Raji (cell line): Measurements from ENCODE around the gene RNF130.

ENCODE experiments used
- POLR2A ChIP-seq: IDR thresholded peaks from 2 replicates; pipeline ENCODE4 v1.6.1; 2011; ENCODE audit warnings: low read depth, low read length, control low read depth; ENCODE audit not compliant: insufficient read depth

The RNF130 gene, protein sequence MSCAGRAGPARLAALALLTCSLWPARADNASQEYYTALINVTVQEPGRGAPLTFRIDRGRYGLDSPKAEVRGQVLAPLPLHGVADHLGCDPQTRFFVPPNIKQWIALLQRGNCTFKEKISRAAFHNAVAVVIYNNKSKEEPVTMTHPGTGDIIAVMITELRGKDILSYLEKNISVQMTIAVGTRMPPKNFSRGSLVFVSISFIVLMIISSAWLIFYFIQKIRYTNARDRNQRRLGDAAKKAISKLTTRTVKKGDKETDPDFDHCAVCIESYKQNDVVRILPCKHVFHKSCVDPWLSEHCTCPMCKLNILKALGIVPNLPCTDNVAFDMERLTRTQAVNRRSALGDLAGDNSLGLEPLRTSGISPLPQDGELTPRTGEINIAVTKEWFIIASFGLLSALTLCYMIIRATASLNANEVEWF

GRCh38 chr5:180071531-180072255, at the start of gene RNF130:
TSS of gene RNF130 (minus strand) at chr5:180071759. CDS start at chr5:180071702, 57 bp downstream.
- no peak for TF ChIP-seq POLR2A

DNA sequence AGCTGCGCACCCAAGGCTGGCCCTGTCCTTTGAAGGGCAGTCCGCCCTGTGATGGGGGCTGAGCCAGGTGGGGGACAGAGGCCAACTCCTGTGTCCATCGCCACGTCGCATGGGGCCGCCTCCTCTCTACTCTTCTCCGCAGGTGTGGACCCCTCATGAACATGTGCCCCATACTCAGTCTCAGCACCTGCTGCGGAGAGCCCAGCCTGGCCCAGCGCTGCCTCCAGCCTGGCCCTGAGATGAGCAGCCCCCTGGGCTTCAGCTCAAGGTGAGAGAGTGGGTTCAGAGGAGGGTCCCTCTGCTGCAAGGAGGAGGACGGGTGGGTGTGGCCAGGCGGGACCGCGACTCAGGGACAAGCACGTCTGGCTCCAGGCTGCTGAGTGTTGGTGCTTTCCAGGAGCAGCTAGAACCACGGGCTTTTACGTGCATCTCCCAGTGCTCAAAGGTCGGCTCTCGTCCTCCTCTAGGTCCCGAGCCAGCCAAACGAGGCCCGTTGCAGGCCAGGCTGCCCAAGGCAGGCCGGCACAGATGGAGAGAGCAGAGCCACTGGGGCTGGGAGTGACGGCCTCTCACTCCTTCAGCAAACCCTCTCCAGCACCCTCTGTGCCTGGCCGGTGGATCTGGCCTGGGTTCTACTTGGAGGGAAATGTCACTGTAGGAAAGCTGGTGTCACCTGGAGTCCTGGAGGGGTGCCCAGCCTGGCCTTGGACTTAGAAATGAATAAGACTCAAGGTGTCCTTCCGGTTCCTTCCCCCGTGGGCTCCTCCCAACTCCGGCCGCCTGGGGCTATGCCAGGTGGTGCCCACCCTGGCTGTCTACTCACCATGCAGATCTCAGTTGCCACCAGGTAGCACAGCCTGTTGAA, 48.9 kb upstream of the RNF130 start:
- no peak for TF ChIP-seq POLR2A

DNA sequence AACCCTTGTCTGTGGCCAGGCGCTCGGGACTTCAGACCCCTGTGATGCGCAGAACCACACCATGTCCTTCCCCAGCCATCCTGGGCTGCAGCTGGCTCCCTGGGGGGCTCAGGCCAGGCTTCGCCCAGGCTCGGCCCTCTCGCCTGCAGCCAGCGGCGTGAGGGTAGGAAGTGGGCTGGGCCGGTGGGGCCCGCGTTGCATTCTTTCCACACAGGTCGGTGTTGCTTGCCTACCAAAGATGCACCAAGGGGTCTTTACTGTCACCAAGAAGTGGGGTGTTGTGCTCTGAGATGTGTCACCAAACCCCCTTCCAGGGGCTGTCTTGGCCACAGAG, 48.3 kb upstream of the RNF130 start:
- TF ChIP-seq POLR2A, result no peak

DNA sequence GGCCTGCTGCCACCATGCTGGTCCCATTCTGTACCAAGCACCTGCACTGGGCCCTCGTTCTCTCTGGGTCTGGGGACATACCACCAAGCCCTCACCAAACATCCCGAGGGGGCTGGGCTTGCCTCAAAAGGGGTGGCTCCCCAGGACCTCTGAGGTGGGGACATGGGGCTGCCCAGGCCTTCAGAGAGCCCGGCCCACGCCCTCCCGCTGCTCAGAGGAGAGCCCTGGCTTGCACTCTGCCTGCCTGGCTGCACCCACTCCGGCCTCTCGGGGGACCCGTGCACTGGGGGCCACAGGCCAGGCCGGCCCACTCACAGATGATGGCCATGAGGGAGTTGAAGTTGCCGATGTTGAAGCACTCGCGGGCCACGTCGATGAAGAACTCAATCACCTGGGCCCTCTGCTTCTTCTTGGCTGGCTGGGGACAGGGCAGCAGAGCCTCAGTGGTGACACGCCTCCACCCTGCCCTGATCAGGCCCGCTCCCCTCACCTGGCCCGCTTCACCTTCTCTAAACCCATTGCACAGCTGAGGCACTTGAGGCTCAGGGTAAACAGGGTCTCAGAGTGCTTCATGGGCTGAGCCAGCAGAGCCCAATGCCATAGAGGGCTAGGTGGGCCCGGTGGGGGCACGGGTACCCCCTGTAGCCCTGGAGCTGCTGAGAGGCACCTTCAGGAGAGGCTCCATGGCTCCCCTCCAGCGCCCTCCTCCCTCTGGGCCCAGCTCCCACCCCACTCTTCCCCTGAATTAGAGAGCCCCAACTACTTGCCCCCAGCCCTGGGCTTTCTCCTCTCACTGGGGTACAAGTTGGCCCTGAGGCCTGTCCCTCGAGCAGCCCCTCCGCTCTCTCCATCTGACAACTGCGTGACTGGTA, 47.7 kb upstream of the RNF130 start:
- no peak for TF ChIP-seq POLR2A

- TF ChIP-seq POLR2A, result no peak
Observed at GRCh38 chr5:180118391-180118791, 46.8 kb upstream of the RNF130 start.

DNA sequence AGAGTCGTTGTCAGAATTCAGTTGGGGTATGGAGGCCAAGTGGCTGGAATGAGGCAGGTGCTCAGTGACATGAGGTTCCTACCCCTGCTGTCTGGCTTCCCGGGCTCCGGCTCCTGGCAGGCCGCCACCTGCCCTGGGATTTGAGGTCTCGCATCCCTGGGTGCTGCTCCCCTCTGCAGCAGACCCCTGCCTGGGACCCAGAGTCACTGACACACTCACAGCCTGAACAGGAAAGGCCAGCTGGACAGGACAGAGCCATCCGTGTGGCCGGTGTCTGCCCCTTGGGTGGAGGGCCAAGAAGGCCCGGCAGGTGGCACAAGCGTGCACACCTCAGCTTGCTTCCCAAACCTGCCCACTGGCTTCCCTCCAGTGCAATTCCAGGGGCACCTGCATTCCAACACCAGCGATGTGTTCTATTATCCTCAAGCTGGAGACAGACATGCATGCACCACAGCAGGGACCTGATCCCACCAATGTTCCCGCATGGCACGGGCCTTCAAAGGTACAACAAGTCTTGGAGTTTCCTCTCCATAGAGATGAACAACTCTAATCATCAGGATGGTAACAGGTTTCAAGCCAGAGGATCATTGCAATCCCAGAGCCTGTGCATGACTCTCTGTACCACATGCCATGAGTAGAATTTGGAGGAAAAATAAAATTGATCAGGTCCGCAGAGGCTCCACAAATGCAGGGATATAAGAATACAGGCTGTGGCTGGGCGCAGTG, 45.6 kb upstream of the RNF130 start:
- no peak for TF ChIP-seq POLR2A

DNA sequence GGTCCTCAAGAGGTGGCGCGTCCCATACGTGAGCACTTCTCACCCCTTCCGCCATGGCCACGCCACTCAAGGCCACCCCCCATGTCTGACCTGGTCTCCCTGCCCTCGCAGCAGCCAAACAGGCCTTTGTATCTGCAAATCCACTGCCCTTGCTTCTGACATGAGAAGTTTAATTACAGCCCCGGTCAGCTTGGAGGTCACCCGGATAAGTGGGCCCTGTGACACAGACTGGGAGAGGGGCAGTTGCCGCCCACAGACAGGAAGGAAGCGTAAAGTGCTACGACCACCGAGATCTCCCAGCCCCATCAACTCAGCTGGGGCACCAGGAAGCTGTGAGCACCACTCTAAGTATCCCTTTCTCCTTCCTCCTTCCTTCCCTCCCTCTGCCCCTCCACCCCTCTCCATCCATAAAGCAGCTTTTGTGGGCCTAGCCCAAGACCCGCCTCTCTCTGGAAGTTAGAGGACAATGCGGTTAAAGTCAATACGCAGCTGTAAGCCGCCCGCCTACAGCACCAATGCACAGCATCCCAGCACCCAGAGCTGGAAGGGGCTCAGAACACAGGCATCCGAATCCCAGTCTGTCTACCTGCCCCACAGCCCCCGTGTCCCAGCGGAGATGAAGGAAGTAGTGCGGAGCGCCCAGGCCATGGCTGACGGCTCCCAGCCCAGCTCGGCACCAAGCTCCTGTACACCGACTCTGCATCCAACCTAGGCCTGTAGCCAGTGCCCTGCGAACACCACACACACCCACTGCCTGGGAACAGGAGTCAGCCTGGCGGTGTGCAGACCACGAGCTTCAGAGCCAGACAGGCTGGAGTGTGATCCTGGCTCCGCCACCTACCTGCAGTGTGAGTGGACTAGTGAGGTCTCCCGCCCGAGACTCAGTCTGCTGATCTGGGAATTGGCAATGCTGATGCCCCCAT, 44.8 kb upstream of the RNF130 start:
- TF ChIP-seq POLR2A, result no peak

DNA sequence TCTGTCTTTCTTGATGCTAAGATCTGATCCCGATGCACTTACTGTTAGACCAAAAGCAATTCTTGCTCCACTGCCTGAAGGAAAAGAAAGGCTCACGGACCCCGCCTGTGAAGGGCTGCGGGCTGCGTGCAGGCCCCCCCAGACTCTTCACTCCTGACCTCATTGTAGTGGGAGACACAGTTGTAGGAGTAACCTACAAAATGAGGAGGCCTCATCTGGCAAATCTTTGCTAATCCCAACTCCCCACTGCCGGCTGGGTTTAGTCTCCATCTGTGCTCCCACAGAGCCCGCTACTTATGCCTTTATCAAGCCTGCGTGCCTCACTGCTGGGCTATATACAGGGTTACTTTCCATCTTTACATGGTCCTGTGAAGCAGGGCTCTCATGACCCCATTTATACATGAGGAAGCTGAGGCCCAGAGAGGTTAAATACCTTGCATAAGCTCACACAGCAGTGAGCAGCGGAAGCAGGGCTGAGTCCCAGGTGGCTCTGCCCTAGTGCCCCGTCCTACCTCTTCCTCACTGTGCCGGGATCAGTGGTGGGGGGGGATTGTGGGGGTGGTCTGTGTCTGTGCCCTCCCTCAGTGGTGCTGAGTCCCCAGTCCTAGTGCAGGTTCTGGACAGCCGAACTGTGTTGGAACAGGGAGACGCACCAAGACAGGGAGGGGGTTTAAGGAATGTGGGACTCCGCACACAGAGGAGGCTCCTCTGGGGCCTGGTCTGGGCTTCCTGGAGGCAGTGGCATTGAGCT, 43.9 kb upstream of the RNF130 start:
- TF ChIP-seq POLR2A, result no peak

GRCh38 chr5:180114304-180115003, 42.9 kb upstream of the RNF130 start:
- TF ChIP-seq POLR2A, result no peak

DNA sequence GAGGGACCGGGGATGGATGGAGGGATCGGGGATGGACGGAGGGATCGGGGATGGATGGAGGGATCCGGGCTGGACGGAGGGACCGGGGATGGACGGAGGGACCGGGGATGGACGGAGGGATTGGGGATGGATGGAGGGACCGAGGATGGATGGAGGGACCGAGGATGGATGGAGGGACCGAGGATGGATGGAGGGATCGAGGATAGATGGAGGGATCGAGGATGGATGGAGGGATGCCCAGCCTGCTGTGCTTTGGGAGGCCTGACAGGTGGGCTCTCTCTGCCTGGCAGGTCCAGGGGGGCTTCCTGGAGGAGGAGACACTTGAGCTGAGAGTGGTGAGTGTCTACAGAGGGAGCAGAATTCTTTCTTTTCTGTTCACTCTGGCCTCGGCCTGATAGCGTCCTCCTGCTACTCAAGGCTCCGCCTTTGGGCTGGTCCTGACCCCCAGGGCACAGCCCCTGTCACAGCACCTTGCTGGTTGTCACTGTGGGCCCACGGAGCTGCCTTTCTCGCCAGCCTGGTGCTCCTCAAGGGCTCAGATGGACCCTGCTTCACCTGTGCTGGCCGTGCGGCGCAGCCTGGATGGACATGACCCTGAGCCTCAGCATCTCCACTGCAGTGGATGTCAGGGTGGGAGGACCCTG, 42.2 kb upstream of the RNF130 start:
- no peak for TF ChIP-seq POLR2A

GRCh38 chr5:180112181-180112861, 40.8 kb upstream of the RNF130 start:
- no peak for TF ChIP-seq POLR2A
